Muscle of leg (tissue), 11 donors: ENCODE results near the gene PDHX. TPM values are rescaled to one million over a fixed set of nuclear protein-coding genes. Genes with fewer than 3 reads are reported as not detected.
A peak's percentile ranks its signal among the peaks of the same experiment; 100 is the strongest.

ENCODE experiments used
- DNase-seq: peaks from one replicate; pipeline ENCODE4 v3.0.0; 2013
- H3K27ac ChIP-seq: one replicate; pipeline ENCODE4 v1.5.1; 2013; ENCODE audit warnings: mild to moderate bottlenecking, low read length, control low read depth
- H3K27me3 ChIP-seq: one replicate; pipeline ENCODE4 v1.6.1; 2013; ENCODE audit warnings: low read length; ENCODE audit not compliant: control insufficient read depth, insufficient read depth
- H3K36me3 ChIP-seq: one replicate; pipeline ENCODE4 v1.6.1; 2013; ENCODE audit warnings: low read length; ENCODE audit not compliant: control insufficient read depth, insufficient read depth
- H3K4me1 ChIP-seq: one replicate; pipeline ENCODE4 v1.6.1; 2013; ENCODE audit warnings: low read length; ENCODE audit not compliant: control insufficient read depth, insufficient read depth
- H3K4me3 ChIP-seq: one replicate; pipeline ENCODE4 v1.5.1; 2013; ENCODE audit warnings: low read length, control low read depth
- H3K9me3 ChIP-seq: replicated peaks from 2 replicates; pipeline ENCODE4 v1.6.1; 2013; ENCODE audit warnings: low read depth, low read length; ENCODE audit not compliant: control insufficient read depth
- WGBS: methylation state at CpG from one replicate; pipeline ENCODE4 v1.1.5; 2013; ENCODE audit warnings: missing lambda C conversion rate; ENCODE audit not compliant: insufficient coverage; 5-methylcytosine and 5-hydroxymethylcytosine counted together
- polyA plus RNA-seq, 8 donors: library from polyadenylated mRNA; unstranded; fragments of 120-200 nt; gene quantifications; one replicate each; pipeline versions ENCODE4 v1.2.1 to v1.2.3, GENCODE V29; 2013; ENCODE audit warnings: inconsistent platforms in 1 of 8, low replicate concordance in 1 of 8; ENCODE audit not compliant: insufficient read length in 8 of 8, insufficient read depth in 1 of 8
- total RNA-seq: library from RNA; stranded (reverse); fragments of 120-200 nt; gene quantifications from one replicate; pipeline ENCODE4 v1.2.4, GENCODE V29; 2013

PDHX gene
- total and polyA plus RNA-seq, 9 donors = 21.8 to 30.3 (median 24.0) TPM

- peaks cover 15% of the 10 kb centered on the region for H3K4me1 ChIP-seq
- no peak overlapping the region for H3K27ac ChIP-seq
- no peaks in the 10 kb centered on the region for H3K36me3 ChIP-seq
- no peaks in the 10 kb centered on the region for H3K27me3 ChIP-seq
- H3K9me3 ChIP-seq = no peaks in the 10 kb centered on the region
- no CpG with 5 or more reads among the region's 4 CpGs for WGBS
- no peak overlapping the region for H3K4me3 ChIP-seq
- DNase-seq = peak; percentile 45
These were observed 88.8 kb downstream of the PDHX start for GRCh38 chr11:35005141-35005780.

GRCh38 chr11:35006389-35007128, 90.1 kb downstream of the PDHX start:
- Histone ChIP-seq H3K27me3 (no peaks in the 10 kb centered on the region), H3K27ac (no peak overlapping the region), H3K4me1 (peaks cover 22% of the 10 kb centered on the region), H3K9me3 (no peaks in the 10 kb centered on the region), H3K36me3 (no peaks in the 10 kb centered on the region), H3K4me3 (no peak overlapping the region)
- DNase-seq = no peak
- 100% methylated on average over 1 of the region's 8 CpGs for WGBS

DNA sequence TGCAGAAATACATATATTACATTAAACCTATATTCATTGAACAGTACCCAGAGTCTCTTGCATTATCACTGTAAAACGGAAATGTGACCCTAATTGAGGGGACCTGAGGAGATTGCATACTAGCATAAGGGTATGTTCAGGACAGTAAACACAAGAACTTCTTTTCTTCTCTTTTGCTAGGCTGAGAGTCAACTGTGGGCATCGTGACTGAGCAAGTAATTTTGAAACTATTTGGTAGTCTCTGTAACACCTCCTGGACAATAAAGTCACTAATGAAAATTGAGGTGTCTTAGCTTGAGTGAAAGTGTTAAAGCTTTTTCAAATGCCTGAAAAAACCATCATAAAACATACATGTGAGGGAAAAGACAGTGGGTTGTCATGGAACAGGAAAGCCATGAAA, 90.9 kb downstream of the PDHX start:
- H3K36me3 ChIP-seq = no peaks in the 10 kb centered on the region
- 40% methylated on average over 1 of the region's 2 CpGs for WGBS
- no peak overlapping the region for H3K27ac ChIP-seq
- no peak for DNase-seq
- H3K4me1 ChIP-seq = peaks cover 30% of the 10 kb centered on the region
- H3K9me3 ChIP-seq = no peaks in the 10 kb centered on the region
- no peaks in the 10 kb centered on the region for H3K27me3 ChIP-seq
- H3K4me3 ChIP-seq = no peak overlapping the region

DNA sequence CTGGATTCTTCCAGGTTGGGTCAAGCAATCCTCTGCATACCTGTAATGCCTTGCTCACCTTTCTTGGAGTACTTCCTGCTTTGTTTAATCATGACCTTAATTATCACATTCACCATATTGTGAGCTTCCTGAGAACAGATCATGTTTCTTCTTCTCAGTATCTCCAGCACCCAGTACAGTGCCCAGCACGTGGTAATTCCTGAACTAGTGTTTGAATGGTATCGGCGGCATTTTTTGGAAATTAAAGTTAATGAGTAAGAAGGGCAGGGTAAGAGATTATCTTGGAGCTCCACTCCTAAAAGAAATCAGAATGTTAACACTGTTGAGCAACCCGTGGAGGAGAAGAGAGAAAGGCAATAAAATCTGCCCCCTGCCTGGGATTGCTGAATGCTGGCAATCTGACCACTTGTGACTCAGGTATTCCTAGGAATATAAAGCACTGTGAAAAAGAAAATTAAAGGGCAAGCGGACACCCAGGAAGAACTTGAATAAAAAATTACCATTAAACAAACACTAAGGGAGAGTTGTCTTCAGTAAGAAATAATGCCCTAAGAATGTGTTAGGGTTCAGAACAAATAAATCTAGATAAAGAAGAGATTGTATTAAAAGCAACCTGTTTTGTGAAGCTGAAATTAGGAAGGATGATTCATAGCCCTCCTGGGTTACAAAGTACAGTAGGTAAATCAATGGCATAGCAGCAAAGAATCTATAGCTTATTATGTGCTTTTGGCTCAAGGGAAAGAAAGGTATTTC, 92.9 kb downstream of the PDHX start:
- Histone ChIP-seq H3K9me3 (no peaks in the 10 kb centered on the region), H3K4me1 (peaks cover 45% of the 10 kb centered on the region), H3K4me3 (no peak overlapping the region), H3K27ac (peak overlapping the region; percentile 76), H3K27me3 (no peaks in the 10 kb centered on the region), H3K36me3 (no peaks in the 10 kb centered on the region)
- 43% methylated on average over 1 of the region's 5 CpGs for WGBS
- peak; percentile 46 for DNase-seq

- H3K4me3 ChIP-seq = no peak overlapping the region
- H3K36me3 ChIP-seq = no peaks in the 10 kb centered on the region
- DNase-seq = peak; percentile 88
- no peaks in the 10 kb centered on the region for H3K9me3 ChIP-seq
- WGBS = no CpG with 5 or more reads among the region's 3 CpGs
- no peaks in the 10 kb centered on the region for H3K27me3 ChIP-seq
- peak overlapping the region; percentile 91 for H3K27ac ChIP-seq
- H3K4me1 ChIP-seq = peaks cover 45% of the 10 kb centered on the region
These were observed 93.5 kb downstream of the PDHX start for GRCh38 chr11:35009944-35010342.

- no peak for DNase-seq
- H3K27me3 ChIP-seq = no peaks in the 10 kb centered on the region
- no peaks in the 10 kb centered on the region for H3K36me3 ChIP-seq
- peak overlapping the region; percentile 91 for H3K27ac ChIP-seq
- no peaks in the 10 kb centered on the region for H3K9me3 ChIP-seq
- no peak overlapping the region for H3K4me3 ChIP-seq
- peaks cover 42% of the 10 kb centered on the region for H3K4me1 ChIP-seq
- 100% methylated on average over 1 of the region's 5 CpGs for WGBS
These were observed 94.2 kb downstream of the PDHX start for GRCh38 chr11:35010654-35011053.

DNA sequence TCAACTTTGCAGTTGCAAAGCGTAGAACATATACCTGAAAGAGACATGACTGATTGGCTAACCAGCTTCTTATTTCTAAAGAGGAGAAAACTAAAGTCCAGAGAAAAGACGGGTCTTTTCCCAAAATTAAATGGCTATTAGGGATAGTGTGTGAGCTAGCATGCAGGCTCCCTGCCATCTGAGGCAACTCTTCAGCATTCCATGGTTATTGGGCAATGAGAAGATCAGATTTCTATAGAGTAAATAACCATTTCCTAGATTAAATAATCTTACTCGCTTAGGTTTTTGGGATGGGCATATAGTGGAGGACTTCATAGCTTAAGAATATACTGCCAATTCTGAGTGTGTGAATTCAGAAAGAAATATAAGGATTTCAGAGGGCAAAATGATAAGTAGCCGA, 95.0 kb downstream of the PDHX start:
- no peak overlapping the region for H3K4me3 ChIP-seq
- H3K4me1 ChIP-seq = peaks cover 42% of the 10 kb centered on the region
- peak; percentile 53 for DNase-seq
- no peaks in the 10 kb centered on the region for H3K36me3 ChIP-seq
- H3K27me3 ChIP-seq = no peaks in the 10 kb centered on the region
- no peaks in the 10 kb centered on the region for H3K9me3 ChIP-seq
- H3K27ac ChIP-seq = peak overlapping the region; percentile 91
- 60% methylated on average over 1 of the region's 4 CpGs for WGBS

DNA sequence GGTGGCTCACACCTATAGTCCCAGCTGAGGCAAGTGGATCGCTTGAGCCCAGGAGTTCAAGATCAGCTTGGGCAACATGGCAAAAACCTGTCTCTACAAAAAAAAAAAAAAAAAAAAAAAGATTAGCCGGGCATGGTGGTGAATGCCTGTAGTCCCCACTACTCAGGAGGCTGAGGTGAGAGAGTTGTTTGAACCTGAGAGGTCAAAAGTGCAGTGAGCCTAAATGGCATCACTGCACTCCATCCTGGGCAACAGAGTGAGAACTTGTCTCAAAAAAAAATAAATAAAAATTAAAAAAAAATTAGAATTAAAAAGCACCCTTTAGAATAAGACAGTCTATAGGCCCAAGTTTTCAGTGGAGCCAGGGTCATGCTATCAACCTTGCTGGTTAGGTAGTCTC, 95.5 kb downstream of the PDHX start:
- Histone ChIP-seq H3K9me3 (no peaks in the 10 kb centered on the region), H3K4me1 (peaks cover 42% of the 10 kb centered on the region), H3K36me3 (no peaks in the 10 kb centered on the region), H3K27me3 (no peaks in the 10 kb centered on the region), H3K27ac (peak overlapping the region; percentile 91), H3K4me3 (no peak overlapping the region)
- no CpG with 5 or more reads among the region's 2 CpGs for WGBS
- DNase-seq = no peak

DNA sequence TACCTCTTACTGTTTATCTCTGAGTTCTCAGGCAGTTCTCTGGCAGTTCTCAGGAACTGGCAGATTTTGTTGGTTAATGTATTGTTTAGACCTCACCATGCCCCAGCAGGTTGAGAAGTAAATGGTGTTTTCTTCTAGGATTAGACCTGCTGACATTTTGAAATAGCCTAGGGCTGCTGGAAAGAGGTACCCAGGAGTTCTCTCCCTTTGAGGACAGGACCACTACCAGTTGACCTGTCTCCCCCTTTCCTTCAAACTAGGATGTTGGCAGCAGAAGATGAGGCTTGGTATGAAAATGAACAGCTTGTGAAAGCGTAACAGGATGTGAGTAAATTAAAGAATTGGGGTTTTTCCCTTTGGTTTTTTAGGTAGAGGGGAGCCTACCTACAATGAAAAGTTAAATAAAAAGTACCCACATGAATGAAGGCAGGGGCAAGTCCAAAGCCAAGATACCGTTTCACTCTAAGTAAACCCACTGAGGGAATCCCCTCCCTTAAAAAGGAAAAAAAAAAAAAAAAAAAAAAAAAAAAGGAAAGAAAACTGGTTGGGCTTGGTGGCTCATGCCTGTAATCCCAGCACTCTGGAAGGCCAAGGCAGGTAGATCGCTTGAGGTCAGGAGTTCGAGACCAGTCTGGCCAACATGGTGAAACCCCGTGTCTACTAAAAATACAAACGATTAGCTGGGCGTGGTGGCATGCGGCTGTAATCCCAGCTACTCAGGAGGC, 96.2 kb downstream of the PDHX start:
- Histone ChIP-seq H3K36me3 (no peaks in the 10 kb centered on the region), H3K27me3 (no peaks in the 10 kb centered on the region), H3K4me3 (no peak overlapping the region), H3K4me1 (peaks cover 42% of the 10 kb centered on the region), H3K9me3 (no peaks in the 10 kb centered on the region), H3K27ac (peak overlapping the region; percentile 91)
- DNase-seq = no peak
- WGBS = 80% methylated on average over 3 of the region's 8 CpGs
